AG08396 (cell line): ENCODE measurements around the gene MRPL41.
A peak's percentile ranks its signal among the peaks of the same experiment; 100 is the strongest.
"Not testable (repeated sequence)": the region's sequence is repeated elsewhere in the genome, so short reads cannot be mapped to it uniquely, and the experiment has no call there.

Experiments
- DNase-seq: peaks from one replicate; pipeline ENCODE4 v3.0.0; 2012; ENCODE audit warnings: low spot score, mixed read lengths

MRPL41 gene

GRCh38 chr9:137553654-137554053 lies 2.0 kb downstream of the MRPL41 start:
- not testable (repeated sequence) for DNase-seq

- DNase-seq, result no peak
Observed at GRCh38 chr9:137554349-137554748, 2.7 kb downstream of the MRPL41 start.

- DNase-seq, result no peak
Observed at GRCh38 chr9:137555179-137555578, 3.5 kb downstream of the MRPL41 start.

GRCh38 chr9:137556069-137556838 lies 4.6 kb downstream of the MRPL41 start:
- DNase-seq, result no peak

- no peak for DNase-seq
Observed at GRCh38 chr9:137558127-137558526, 6.4 kb downstream of the MRPL41 start.

GRCh38 chr9:137564134-137564533 lies 12.5 kb downstream of the MRPL41 start:
- no peak for DNase-seq

- DNase-seq, result no peak
Observed at GRCh38 chr9:137564817-137565411, 13.2 kb downstream of the MRPL41 start.

- not testable (repeated sequence) for DNase-seq
Observed at GRCh38 chr9:137568445-137568844, 16.8 kb downstream of the MRPL41 start.

- DNase-seq, result no peak
Observed at GRCh38 chr9:137569609-137570203, 18.0 kb downstream of the MRPL41 start.

- no peak for DNase-seq
Observed at GRCh38 chr9:137570566-137570965, 18.9 kb downstream of the MRPL41 start.

- DNase-seq, result no peak
Observed at GRCh38 chr9:137574192-137574591, 22.5 kb downstream of the MRPL41 start.

GRCh38 chr9:137575364-137575715 lies 23.7 kb downstream of the MRPL41 start:
- DNase-seq, result no peak

- DNase-seq, result no peak
Observed at GRCh38 chr9:137575716-137576411, 24.2 kb downstream of the MRPL41 start.

- peak; percentile 99 for DNase-seq
Observed at GRCh38 chr9:137578518-137579258, 27.0 kb downstream of the MRPL41 start, which contains the start of gene DPH7. Gene DPH7 (minus strand): TSS chr9:137578925. CDS start chr9:137578777, 148 bp downstream.

GRCh38 chr9:137579259-137579604 lies 27.6 kb downstream of the MRPL41 start:
- DNase-seq, result no peak

GRCh38 chr9:137580209-137580953 lies 28.7 kb downstream of the MRPL41 start:
- no peak for DNase-seq

GRCh38 chr9:137580954-137581322 lies 29.3 kb downstream of the MRPL41 start:
- DNase-seq, result no peak

GRCh38 chr9:137581361-137582285 lies 29.9 kb downstream of the MRPL41 start:
- DNase-seq, result no peak

- DNase-seq, result no peak
Observed at GRCh38 chr9:137582286-137582860, 30.7 kb downstream of the MRPL41 start.

- DNase-seq, result no peak
Observed at GRCh38 chr9:137583347-137583746, 31.7 kb downstream of the MRPL41 start.
